GM19328 (cell line): ENCODE results near the gene SCAMP4.

Experiments used
- ATAC-seq: cut with Tn5 transposase; IDR thresholded peaks from one replicate; pipeline ENCODE4 v1.9.1; 2021; ENCODE audit warnings: mild to moderate bottlenecking, moderate library complexity; ENCODE audit not compliant: unreplicated experiment

SCAMP4 gene

DNA sequence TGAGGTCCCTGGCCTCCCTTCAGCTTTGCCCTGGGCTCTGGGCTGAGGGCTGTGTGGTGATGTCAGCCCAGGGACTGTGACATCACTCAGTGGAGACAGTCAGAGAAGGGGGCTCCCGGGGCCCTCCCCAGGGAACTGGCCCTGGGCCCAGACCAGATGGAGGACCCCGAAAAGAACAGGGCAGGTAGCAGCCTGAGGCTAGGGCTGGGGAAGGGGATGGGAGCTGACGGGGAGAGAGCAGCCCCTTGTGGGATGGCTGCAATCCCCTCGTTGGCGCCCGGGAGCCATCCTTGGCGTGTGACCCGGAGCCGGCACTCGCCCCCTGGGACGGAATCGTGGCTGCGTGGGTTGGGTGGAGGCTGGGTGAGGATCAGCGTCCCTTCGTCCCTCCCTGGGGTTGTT is 49.3 kb downstream of the SCAMP4 start:
- ATAC-seq = no peak

DNA sequence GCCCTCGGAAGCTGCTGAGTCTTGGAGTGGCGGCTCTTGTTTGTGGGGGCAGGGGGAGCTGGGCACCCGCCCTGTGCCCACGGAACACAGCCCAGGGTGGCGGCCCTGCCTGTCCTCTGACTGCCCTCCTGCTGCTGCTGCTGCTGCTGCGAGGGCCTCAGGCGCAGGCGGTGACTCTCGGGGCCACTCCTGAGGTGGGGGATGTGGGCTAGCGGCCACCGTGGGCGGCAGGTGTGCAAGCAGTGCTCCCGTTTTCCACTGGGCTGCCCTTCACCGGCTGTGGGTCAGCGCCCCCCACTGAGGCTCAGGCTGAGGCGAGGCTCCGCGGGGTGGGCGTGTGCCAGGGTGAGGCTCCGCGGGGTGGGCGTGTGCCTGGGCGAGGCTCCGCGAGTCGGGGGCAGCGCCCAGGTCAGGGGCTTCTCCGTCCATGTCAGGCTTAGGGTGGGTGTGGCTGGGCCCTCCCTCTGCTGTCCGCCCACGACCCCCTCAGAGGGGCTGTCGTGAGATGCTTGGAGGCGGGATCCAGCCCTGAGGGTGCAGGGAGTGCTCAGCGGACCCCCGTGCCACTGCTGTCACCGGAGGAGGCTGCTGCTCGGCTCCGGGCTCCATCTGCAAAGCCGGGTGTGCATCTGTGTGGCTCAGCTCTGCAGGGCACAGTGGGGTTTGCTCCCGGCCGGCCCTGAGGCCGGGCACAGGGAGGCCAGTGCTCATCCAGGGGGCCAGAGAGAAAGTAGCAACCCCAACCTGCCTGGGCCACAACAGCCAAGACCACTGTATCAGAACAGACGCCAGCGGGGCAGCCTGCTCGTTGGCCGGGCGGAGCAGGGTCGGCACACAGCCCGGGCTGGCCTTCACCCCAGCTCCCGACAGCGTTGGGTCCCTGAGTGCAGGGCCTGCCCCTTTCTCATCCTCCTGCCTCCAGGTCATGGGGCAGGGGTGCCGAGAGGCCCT is 50.2 kb downstream of the SCAMP4 start:
- ATAC-seq = no peak

DNA sequence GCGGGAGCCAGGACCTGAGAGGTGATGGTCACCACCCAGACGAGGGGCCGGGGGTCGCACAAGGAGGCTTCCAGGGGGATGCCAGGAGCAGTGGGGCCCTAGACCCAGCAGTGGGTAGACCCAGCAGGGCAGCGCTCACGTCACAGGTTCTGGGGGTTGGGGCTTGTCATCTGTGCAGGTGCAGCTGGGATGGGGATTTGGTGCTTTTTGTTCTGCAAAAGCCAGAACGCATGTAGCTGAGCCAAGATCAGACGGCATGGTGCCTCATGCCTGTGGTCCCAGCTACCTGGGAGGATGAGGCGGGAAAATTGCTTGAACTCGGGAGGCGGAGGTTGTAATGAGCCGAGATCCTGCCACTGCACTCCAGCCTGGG is 50.9 kb downstream of the SCAMP4 start:
- ATAC-seq = no peak

DNA sequence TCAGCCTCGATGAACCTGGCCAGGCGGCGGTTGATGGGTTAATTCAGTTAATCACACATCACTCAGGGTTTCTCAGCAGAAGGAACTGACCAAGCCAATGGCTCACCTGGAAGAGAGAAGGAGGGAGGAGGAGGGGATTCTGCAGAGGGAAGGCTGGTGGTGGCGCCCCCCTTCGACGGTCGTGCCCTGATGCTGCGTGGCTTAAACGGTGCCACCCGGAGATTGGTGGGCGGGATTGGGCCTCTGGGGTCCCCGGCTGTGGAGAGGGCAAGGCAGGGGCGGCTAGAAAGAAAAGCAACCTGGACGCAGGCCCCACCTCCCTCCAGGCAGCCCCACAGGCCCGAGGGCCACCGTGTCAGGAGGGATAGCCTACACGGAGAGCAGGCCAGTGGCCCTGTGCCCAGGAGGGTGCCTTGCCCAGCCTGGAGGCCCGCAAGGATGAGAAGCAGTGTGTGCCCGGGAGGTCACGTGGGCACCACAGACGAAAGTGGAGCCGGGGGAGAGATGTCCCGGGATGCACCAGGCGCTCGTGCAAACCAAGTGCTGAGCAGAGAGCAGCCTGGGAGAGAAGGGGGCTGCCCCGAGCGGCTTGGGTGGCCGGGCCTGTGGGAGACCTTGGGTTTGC is 51.8 kb downstream of the SCAMP4 start:
- no peak for ATAC-seq

DNA sequence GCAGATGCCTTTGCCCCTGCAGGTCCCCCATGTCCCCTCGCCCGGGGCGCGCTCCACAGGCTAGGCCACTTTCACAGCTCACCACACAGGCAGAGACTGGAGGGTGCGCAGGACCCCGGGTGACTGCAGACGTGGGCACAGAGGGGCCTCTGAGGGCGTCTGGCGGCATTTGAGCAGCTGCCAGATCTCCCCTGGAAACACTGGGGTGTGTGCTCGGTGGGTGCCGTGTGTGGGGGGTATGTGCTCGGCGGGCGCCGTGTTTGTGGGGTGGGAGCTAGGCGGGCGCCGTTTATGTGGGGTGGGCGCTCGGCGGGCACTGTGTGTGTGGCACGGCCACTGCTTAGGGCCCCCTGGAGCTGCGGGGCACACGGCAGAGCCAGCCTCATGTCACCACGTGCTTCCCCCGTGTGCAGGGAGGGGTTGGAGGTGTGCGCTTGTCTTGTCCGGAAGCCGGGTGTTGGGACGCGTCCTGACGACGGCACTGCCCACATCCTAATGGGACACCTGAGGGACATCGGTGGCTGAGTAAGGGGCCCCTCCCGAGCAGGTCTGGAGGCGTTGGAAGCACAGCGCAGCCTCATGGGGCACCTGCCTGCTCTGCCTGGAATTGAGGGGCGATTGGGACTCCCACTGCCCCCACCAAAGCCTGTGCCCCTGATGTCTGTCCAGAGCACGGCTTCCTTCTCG is 52.5 kb downstream of the SCAMP4 start:
- no peak for ATAC-seq

DNA sequence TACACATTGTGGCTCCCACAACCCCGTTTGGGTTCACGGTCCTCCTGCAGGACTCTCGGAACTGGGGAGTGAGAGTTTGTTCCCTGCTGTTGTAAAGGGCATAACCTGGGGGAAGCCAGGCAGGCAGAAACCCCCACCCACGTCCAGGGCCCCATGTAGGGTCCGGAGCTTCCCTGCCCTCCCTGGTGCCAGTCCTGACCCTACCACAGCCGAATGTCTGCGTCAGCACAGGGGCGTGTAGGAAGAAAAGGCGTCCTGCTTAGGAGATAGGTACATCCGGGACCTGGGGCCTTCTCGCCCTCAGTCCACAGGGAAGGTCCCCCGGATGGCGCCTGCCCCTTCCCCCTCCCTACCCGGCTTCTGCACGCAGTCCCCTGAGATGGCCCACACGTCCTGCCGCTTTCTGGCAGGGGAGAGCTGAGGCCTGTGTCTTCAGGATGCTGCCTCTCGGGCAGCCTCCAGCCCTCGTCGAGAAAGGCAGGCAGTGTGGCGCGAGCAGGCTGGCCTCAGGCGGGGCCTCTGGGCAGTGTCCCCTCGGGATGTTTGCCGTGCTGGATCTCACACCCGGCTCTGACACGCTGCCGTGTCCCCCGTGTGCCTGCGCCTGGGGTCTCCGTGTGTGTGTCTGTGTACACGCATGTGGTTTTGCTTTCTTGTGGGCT is 54.9 kb downstream of the SCAMP4 start:
- ATAC-seq = no peak

DNA sequence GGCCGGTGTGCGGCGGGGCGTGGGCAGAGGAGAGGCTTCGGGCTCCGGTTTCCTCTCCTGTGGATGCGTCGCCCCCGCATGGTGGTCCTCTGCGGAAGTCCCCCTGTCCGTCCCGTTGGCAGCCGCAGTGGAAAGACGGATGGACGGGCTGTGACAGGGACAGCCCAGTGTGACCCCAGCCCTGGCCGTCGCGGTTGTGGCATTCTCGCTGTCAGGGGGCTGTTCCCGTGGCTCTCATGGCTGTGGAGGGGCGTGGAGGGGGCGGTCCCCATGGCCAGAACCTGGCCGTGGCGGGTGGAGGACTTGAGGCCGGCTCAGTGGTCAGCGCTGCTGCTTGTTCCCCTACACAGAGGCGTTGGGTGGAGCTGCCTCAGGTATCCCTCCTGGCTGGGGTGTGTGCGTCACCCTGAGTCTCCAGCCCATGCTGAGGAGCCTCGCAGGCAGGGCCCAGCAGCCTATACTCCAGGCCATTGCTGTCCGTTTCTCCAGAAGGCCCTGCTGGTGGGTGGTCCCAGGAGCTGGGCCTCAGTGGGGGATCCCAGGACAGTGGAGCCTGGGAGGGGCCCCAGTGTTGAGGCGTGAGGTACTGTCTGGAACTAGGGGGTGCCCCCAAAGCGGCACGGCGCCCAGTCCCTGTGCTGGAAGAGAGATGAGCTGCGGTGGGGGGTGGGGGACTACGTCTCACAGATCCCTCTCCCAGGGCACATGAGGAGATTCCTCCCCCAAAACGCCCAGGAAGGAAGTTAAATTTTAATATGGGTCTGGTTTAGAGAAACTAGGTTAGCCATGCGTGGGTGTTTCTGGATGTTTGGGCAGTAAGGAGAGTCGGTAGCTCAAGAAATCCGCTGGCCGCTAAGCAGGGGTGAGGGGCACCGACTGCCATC is 56.0 kb downstream of the SCAMP4 start:
- ATAC-seq = no peak

DNA sequence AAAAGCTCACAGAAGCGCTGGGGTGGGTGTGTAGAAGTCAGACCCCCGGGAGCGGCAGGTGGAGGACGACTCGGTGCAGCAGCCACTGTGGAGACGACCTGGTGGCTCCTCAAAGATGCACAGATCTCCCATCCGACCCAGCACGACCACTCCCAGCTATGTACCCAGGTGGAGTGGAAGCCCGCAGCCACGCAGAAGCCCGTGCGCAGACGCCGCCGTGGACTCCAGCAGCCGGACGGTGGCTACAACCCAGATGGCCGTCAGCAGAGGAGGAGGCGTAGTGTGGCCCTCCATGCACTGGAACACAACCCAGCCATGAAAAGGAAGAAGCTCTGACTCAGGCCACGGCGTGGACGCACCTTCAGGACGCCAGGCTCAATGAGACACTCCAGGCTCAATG is 57.5 kb downstream of the SCAMP4 start:
- ATAC-seq = no peak

DNA sequence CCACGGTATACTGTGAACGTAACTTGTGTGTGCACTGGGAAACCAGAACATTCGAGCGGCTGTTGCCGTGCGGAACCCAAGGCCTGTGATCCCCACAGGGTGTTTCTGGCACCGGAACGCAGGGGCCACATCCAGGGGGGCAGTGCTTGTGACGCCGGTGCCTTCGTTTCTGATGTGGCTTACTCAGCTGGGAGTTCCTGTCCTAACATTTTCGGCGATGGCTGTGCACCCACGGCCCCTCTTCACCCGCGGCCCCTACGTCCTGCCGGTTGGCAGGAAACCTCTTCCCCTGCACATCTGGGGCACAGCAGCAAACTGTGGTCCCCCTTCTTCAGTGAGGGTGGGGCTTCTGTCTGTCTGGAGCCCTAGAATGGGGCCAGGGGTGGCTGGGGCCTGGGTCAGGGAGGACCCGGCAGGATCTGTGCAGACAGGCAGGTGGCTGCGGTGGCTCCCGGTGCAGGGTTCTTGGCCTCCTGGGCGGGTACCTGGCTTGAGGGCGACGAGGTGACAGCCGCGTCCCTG is 61.9 kb downstream of the SCAMP4 start:
- ATAC-seq = no peak

DNA sequence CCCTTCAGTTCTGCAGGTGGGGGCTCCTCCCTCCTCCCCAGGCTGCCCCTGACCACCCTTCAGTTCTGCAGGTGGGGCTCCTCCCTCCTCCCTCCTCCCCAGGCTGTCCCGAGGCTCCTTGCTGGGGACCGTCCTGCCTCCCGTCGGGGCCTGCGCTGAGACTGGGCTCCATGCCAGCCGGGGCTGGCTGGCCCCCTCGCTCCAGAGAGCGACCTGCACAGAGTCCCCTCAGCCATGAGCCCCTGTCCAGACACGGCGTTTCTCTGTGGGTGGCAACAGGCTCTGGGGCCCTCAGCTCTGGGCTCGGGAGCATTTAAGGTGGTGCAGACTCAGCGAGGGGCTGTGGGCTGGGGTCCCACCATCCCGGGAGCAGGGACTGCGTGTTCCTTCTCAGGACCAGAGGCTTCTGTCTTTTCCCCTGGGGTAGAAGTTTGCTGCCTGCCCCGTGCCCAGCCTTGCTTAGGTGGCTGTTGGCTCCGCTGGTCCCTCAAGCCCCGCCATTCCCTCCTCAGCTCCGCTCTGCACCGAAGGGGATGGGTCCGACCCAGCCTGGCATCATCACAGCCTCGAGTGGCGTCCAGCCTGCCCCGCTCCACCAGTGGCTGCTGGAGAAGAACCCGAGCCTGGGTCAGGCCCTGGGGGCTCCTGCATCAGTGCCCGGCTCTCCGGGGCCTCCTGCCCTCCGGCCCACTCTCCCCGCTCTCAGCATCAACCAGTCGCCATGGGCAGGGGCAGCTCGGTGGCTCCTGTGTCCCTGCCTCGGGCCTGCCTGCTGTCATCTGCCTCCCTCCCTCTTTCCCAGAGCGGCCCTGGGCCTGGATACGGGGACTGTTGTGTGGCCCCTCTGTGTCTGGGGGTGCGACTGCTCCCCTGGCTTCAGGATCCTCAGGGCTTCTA is 63.3 kb downstream of the SCAMP4 start:
- no peak for ATAC-seq

DNA sequence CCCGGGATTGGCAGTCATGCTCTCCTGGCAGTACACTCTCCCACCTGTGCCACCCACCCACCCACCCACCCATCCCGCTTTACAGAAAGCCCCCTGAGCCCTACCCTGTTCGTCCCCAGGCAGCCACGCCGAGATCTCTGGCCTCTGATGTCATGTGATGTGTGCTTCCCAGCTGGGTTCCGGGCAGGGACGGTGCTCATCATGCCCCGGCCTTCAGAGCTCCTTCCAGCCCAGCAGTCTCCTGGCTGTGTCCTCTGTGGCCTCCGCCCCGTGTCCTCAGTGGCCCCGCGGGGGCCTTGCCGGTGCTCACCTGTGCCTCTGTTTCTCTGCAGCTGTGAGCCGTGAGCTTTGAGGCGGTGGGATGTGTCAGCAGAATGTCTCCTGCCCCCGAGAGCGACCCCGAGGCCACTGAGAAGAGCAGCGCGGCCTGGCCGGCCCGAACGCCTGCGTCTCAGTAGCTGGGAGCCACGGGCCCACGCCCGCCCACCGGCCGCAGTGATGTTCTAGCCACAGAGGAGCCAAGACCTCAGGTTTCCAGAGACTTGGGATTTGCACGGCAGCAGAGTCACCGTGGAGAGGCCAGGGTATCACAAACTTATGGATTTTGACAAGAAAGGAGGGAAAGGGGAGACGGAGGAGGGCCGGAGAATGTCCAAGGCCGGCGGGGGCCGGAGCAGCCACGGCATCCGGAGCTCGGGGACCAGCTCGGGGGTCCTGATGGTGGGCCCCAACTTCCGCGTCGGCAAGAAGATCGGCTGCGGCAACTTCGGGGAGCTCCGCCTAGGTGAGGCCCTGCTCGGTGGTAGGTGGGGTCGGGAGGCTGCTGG is 64.2 kb downstream of the SCAMP4 start:
- ATAC-seq = no peak

DNA sequence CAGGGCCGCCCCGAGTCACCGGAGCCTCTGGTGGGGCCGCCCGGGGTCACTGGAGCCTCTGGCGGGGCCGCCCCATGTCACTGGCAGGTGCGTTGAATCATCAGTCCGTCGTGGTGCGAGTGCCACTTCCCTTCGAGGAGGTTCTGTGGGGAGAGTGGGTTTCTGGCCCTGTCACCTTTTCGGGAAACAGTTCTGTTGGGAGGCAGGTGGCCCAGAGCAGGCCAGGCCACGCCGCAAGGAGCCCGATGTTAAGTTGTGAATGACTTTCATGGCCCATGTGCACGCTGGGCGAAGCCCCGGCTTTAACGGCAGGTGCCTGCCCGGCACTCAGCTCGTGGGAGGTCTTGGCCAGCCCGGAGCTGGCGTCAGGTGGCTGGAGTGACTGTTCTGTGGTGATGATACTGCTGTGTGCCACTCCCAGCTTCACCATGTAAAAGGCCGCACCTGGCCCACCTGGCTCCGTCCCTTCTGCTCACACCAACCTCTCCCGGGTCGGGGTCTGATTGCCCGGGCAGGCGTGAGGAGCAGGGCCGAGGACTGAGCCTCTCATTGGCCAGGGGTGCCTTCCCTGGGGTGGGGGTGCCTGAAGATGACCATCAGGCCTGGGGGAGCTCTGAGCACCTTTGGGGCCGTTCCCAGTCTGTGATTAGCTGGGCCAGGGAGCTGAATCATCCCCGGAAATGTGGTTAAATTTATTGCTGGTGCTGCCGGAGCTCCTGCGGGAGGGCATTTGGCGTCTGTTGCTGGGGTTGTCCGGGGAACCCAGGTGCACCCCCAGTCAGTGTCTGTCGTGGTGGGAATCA is 65.0 kb downstream of the SCAMP4 start:
- ATAC-seq = no peak

DNA sequence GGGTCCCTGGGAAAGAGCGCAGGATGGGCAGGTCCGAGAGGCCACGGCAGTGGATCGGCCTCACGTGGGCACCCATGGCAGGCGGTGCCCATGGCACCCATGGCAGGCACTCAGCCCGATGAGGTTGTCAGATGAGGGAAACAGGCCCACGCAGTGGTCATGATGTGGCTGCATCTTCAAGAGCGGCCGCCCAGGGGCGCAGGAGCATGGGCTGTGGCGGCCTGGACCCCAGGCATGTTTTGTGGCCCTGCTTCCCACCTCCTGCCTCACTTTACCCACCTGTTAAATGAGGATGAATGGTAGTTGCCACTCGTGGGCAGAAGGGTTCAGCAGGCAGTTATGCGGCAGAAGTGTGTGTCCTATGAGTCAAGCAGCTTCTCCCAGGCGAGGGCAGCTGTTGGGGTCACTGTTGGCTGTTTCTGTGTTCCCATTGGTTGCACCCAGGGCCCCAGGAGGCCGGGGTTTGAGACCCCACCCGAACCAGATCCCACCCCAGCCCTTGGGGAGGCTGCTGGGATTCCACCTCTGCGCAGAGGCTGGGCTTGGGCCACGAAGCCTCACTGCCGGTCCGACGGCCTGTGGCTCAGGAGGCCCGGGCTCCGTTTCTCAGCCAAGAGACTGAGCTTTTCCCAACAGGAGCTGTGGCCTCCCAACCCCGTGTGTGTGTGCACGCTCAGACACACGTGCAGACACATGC is 65.8 kb downstream of the SCAMP4 start:
- no peak for ATAC-seq

DNA sequence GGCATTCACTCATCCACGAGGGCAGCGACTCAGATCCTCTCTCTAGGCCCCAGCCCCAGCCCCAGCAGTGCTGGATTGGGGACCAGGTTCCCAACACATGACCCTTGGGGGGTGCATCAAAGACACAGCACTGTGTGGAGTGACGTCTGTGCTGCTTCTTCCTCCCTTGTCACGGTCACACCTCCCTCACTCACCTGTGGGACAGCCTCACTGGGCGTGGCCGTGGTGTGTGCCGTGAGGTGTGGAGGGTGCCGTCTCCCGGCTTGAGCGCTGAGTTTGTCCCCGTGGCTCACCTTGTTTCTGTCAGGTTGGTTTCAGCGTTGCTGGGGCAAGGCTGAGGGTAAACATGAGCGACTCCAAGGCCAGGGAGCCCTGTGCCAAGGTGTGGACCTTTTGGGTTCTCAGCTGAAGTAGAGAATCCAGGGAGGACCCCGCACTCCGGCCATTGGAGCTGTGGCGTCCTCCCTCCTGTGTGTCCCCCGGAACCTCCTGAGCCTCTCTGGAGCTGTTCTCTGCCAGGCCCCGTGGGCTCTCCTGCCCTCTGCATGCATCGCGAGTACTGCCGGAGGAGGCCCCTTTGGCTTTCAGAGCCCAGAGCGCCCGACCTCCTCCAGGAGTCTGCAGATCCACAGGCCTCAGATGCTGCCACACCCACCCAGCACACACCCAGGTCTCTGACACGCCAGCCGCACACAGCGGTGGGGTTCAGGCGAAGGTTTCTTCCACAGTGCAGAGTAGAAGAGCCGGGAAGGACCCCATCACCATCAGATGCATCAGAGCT is 69.4 kb downstream of the SCAMP4 start:
- no peak for ATAC-seq

DNA sequence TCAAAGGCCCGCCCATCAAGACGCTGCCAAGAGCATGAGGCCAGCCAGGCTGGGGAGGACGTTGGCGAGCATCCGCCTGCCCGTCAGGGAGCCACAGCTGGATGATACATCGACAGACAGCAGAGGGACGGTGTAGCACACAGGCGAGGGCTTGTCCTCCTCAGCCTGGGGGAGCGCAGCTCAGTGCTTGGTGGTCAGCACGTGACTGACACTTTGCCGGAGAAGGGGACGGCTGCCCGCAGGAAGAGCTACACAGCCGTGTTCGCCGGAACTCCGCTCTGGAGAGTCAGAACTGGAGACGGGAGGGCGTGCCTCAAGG is 69.9 kb downstream of the SCAMP4 start:
- ATAC-seq = no peak
